Activated CD4-positive, CD25-positive, alpha-beta regulatory T cell treated with anti-CD3 and anti-CD28 coated beads, Interleukin-2, amount 50 U/mL, for 72 hours (primary cell): ENCODE data around the gene KCND3.

Experiments
- DNase-seq: peaks from one replicate; pipeline ENCODE4 v3.0.0; 2021

Gene KCND3

GRCh38 chr1:111989531-111990025 is at the start of gene KCND3:
Gene KCND3, minus strand, starts transcription at chr1:111989668.
- DNase-seq, result no peak

- no peak for DNase-seq
These were observed 44.8 kb upstream of the KCND3 start for GRCh38 chr1:112034277-112034676.

GRCh38 chr1:112033439-112034120 is 44.1 kb upstream of the KCND3 start:
- DNase-seq, result no peak

GRCh38 chr1:112030157-112030556 is 40.7 kb upstream of the KCND3 start:
- DNase-seq, result no peak

GRCh38 chr1:112027696-112028095 is 38.2 kb upstream of the KCND3 start:
- DNase-seq, result no peak

- DNase-seq, result no peak
These were observed 37.0 kb upstream of the KCND3 start for GRCh38 chr1:112026501-112026900.

- no peak for DNase-seq
These were observed 36.5 kb upstream of the KCND3 start for GRCh38 chr1:112026016-112026415.

GRCh38 chr1:112021263-112021662 is 31.8 kb upstream of the KCND3 start:
- no peak for DNase-seq

GRCh38 chr1:112017183-112017582 is 27.7 kb upstream of the KCND3 start:
- DNase-seq, result no peak

- no peak for DNase-seq
These were observed 23.4 kb upstream of the KCND3 start for GRCh38 chr1:112012823-112013222.

- no peak for DNase-seq
These were observed 21.7 kb upstream of the KCND3 start for GRCh38 chr1:112011202-112011601.

GRCh38 chr1:112007169-112007568 is 17.7 kb upstream of the KCND3 start:
- DNase-seq, result no peak

GRCh38 chr1:112006416-112007025 is 17.1 kb upstream of the KCND3 start:
- no peak for DNase-seq

- no peak for DNase-seq
These were observed 14.6 kb upstream of the KCND3 start for GRCh38 chr1:112004076-112004475.

- no peak for DNase-seq
These were observed 13.0 kb upstream of the KCND3 start for GRCh38 chr1:112002514-112002913.

GRCh38 chr1:112001436-112001835 is 12.0 kb upstream of the KCND3 start:
- no peak for DNase-seq

GRCh38 chr1:112000048-112000447 is 10.6 kb upstream of the KCND3 start:
- no peak for DNase-seq

GRCh38 chr1:111998332-111998731 is 8.9 kb upstream of the KCND3 start:
- DNase-seq, result no peak

GRCh38 chr1:111992476-111992875 is 3.0 kb upstream of the KCND3 start:
- DNase-seq, result no peak

- no peak for DNase-seq
These were observed 1.6 kb upstream of the KCND3 start for GRCh38 chr1:111990878-111991718.

GRCh38 chr1:111990026-111990877 is 784 bp upstream of the KCND3 start:
- no peak for DNase-seq

- DNase-seq, result no peak
These were observed 570 bp downstream of the KCND3 start for GRCh38 chr1:111988743-111989453.
